NCI-H2107 treated with DMSO at 0.1 percent for 48 hours (cell line): Measurements from ENCODE around the gene ZDHHC11.
A peak's percentile ranks its signal among the peaks of the same experiment; 100 is the strongest.
"Not testable (repeated sequence)": the region's sequence is repeated elsewhere in the genome, so short reads cannot be mapped to it uniquely, and the experiment has no call there.

Experiments
- DNase-seq: peaks from one replicate; lab custom pipeline; 2025; ENCODE audit not compliant: unreplicated experiment; lab: John Stamatoyannopoulos, UW

ZDHHC11 gene

GRCh38 chr5:815449-815848 is 35.3 kb downstream of the ZDHHC11 start:
- DNase-seq = no peak

- DNase-seq = not testable (repeated sequence)
These were observed 37.2 kb downstream of the ZDHHC11 start for GRCh38 chr5:813575-813974.

GRCh38 chr5:811384-811783 is 39.4 kb downstream of the ZDHHC11 start:
- DNase-seq = not testable (repeated sequence)

- not testable (repeated sequence) for DNase-seq
These were observed 42.9 kb downstream of the ZDHHC11 start for GRCh38 chr5:807719-808514.

- DNase-seq = no peak
These were observed 49.3 kb downstream of the ZDHHC11 start for GRCh38 chr5:801472-801871.

- DNase-seq = not testable (repeated sequence)
These were observed 49.7 kb downstream of the ZDHHC11 start for GRCh38 chr5:801055-801454.

- not testable (repeated sequence) for DNase-seq
These were observed 52.2 kb downstream of the ZDHHC11 start for GRCh38 chr5:798505-799138.

GRCh38 chr5:797986-798385 is 52.8 kb downstream of the ZDHHC11 start:
- DNase-seq = not testable (repeated sequence)

- not testable (repeated sequence) for DNase-seq
These were observed 54.9 kb downstream of the ZDHHC11 start for GRCh38 chr5:795873-796272.

- DNase-seq = not testable (repeated sequence)
These were observed 55.8 kb downstream of the ZDHHC11 start for GRCh38 chr5:794948-795347.

GRCh38 chr5:788703-789102 is 62.1 kb downstream of the ZDHHC11 start:
- DNase-seq = not testable (repeated sequence)

- not testable (repeated sequence) for DNase-seq
These were observed 62.9 kb downstream of the ZDHHC11 start for GRCh38 chr5:787857-788233.

GRCh38 chr5:787224-787856 is 63.4 kb downstream of the ZDHHC11 start:
- DNase-seq = not testable (repeated sequence)

- DNase-seq = not testable (repeated sequence)
These were observed 65.5 kb downstream of the ZDHHC11 start for GRCh38 chr5:785181-785705.

- peak; percentile 61 for DNase-seq
These were observed 66.2 kb downstream of the ZDHHC11 start, which contains the start of gene ZDHHC11B for GRCh38 chr5:784428-785177. TSS of gene ZDHHC11B (minus strand) at chr5:784729. CDS start at chr5:766919, 17,810 bp downstream.

- DNase-seq = peak; percentile 39
These were observed 66.8 kb downstream of the ZDHHC11 start for GRCh38 chr5:783881-784427.

- not testable (repeated sequence) for DNase-seq
These were observed 67.6 kb downstream of the ZDHHC11 start for GRCh38 chr5:783049-783802.

- DNase-seq = not testable (repeated sequence)
These were observed 68.4 kb downstream of the ZDHHC11 start for GRCh38 chr5:782356-782755.

GRCh38 chr5:780571-780970 is 70.2 kb downstream of the ZDHHC11 start:
- DNase-seq = not testable (repeated sequence)

- not testable (repeated sequence) for DNase-seq
These were observed 71.8 kb downstream of the ZDHHC11 start for GRCh38 chr5:778967-779366.
